GM18505 (cell line): ENCODE data around the gene DNAH8.

ENCODE experiments used
- ATAC-seq: cut with Tn5 transposase; IDR thresholded peaks from one replicate; pipeline ENCODE4 v1.9.1; 2021; ENCODE audit not compliant: unreplicated experiment
- POLR2A ChIP-seq: IDR thresholded peaks from 4 replicates; pipeline ENCODE4 v1.6.1; 2011; ENCODE audit warnings: borderline replicate concordance; ENCODE audit not compliant: insufficient read depth, insufficient read length; ENCODE audit errors: extremely low read depth

Gene DNAH8

DNA sequence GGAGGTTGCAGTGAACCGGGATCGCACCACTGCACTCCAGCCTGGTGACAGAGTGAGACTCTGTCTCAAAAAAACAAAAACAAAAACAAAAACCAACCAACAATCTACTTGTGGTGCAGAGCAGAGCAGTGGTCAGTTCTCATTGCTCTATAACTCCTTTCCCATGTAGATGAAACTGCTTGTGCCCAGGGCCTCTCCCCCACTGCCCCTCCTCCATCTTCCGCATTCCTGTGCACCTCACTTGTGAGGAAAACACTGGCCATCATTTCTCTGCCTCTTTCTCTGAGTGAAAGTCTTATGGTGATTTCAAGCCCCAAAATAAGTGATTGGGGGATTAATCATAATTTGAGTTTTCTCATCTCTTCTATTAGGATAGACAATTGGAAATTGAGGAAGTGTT lies 269.6 kb downstream of the DNAH8 start:
- ATAC-seq, result no peak

DNA sequence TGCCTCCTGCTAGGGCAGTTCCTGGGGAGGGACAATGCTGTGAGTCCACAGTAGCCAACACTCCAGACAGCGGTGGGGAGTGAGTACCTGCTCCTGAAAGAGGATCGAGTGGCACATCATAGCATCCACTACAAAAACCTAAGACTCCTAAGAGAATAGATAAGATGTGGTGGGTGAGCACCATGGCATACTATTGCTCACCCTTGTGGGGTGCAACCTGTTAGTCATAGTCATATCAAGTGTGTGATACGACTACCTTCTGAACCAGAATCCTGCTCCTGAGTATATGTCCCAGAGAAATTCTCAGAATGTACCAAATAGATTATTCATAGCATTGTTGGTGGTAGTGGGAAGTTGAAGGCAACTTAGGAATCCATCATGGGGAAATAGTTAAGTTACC lies 270.7 kb downstream of the DNAH8 start:
- TF ChIP-seq POLR2A, result no peak
- ATAC-seq, result no peak

More for the DNA sequence above, 269.6 kb downstream of the DNAH8 start:
- no peak for TF ChIP-seq POLR2A

DNA sequence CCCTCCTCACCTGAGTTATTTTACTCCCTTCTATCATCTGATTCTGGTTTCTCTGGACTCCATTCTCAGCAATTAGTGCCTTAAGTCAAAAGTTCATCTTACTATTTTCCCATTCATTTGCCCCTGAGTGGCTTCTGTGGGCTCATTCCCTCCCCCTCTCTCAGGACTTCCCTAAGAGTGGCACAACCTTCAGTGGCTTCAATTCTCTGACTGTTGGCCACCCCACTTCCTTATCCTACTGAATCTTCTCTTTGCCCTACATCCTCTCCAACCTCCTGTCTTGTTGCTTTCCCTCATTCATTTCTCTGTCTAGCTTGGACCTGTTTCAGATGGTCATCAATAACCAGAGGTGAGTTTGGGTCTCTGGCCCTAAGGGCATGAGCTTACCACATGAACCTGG lies 272.4 kb downstream of the DNAH8 start:
- no peak for ATAC-seq
- no peak for TF ChIP-seq POLR2A

DNA sequence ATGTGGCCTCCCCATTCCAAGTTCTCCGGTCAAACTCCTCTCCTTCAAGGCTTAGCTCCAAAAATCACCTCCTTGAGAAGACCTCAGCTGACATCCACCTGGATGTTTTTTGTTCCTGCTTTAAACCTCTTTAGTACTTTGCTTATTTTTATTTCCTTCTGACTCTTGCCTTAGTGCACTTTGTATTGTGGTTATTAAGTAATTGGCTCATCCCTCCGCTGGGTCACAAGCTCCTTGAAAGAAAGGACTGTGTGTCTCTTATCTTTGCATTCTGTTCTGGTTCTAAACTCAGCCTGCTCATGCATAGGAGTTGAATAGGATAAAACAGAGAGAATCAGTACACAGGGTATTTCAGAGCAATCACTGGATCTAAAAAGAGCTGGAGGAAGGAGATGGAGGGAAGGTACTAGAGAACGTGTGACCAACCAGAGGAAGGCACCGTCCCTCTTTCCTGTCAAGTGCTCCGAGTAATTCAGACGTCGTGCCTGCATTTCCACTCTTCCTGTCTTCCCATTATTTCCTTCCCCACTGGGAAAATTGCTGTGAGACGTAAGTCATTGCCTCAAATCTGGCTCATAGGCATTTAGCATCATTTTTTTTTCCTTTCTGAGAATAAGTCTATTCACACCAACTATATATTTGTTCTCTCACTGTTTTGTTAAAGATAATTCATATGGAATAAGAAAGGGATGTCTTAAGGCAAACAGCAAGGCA lies 273.8 kb downstream of the DNAH8 start:
- no peak for TF ChIP-seq POLR2A
- no peak for ATAC-seq

DNA sequence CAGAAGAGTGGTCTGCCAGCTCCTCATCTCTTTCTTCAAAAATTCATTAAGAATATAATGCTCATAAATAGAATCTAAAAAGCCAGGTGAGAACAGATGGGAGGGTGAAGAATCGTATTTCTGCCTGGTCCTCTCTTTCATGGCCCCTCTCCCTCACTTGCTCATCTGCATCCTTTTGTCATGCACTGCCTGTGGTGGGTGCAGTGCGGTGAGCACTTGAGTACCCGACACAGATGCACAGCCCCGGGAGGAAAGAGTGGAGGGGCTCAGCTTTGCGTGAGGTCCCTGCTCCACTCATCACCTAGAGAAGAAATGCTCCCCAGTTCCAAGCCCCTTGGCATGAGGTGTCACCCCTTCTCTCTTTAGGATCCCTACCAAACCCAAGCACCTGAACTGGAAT lies 275.4 kb downstream of the DNAH8 start:
- TF ChIP-seq POLR2A, result no peak
- no peak for ATAC-seq

- no peak for TF ChIP-seq POLR2A
- ATAC-seq, result no peak
Observed at GRCh38 chr6:38996676-38997075, 281.6 kb downstream of the DNAH8 start.

GRCh38 chr6:38997128-38997761 lies 282.1 kb downstream of the DNAH8 start:
- no peak for TF ChIP-seq POLR2A
- ATAC-seq, result no peak

GRCh38 chr6:39003072-39003471 lies 288.0 kb downstream of the DNAH8 start:
- no peak for ATAC-seq
- TF ChIP-seq POLR2A, result no peak

DNA sequence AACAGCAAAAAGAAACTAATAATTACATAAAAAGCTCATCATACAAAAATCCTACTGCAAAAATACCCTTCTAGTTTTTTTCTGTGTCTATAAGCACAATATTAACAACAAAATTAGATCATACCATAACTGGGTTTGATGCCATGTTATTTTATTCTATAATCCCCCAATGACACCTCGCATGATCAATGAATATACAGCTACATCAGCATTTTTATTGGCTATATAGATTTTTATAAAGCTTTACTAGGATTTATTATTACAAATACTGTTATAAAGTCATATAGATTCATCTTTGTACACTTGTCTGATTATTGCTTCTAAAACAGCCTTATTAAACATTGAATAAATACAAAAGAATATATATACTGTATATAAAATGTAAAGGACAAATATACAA lies 288.4 kb downstream of the DNAH8 start:
- ATAC-seq, result no peak
- no peak for TF ChIP-seq POLR2A

DNA sequence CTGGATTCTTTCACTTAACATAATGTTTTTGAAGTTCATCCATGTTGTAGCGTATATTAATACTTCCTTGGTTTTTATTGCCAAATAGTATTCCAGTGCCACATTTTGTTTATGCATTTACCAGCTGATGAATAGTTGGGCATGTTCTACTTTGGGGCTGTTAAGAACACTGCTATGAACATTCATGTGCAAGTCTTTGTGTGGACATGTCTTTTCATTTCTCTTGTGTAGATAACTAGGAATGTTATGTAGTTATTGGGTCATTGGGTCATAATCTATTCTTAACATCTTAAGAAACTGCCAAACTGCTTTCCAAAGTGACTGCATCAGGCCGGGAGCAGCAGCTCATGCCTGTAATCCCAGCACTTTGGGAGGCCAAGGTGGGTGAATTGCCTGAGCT lies 289.7 kb downstream of the DNAH8 start:
- ATAC-seq, result no peak
- no peak for TF ChIP-seq POLR2A

DNA sequence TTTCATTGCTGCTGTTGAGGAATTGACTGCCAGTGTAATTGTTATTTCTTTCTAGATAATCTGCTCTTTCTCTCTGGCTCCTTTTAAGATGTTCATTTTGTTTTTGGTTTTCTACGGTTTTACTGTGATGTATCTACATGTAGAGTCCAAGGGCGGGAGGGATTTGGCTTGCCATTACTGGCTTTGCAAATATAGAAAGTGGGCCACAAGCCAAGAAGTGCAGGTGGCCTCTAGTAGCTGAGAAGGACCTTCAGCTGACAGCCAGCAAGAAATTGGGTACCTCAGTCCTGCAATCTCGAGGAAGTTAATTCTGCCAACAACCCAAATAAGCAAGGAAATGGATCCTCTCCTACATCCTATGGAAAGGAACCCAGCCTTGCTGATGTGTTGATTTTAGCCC lies 290.7 kb downstream of the DNAH8 start:
- ATAC-seq, result no peak
- TF ChIP-seq POLR2A, result no peak

DNA sequence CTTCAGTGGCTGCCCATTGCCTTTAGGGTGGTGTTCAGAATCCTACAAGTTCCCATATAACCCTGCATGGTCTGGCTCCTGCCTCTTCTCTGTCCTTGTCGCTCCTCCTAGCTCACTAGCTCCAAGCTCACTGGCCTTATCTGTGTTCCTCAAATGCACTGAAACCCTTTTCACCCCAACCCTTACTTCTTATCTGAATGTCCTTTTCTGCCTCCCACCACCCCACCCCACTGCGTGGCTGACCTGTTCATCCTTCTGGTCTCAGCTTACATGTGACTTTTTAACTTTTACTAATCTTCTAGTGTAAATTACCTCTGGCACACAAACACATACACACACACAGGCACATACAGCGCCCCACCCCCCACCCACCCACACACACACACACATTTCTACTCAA lies 292.5 kb downstream of the DNAH8 start:
- ATAC-seq, result no peak

GRCh38 chr6:39008737-39009136 lies 293.6 kb downstream of the DNAH8 start:
- TF ChIP-seq POLR2A, result no peak
- ATAC-seq, result no peak

More for the DNA sequence above, 292.5 kb downstream of the DNAH8 start:
- no peak for TF ChIP-seq POLR2A

DNA sequence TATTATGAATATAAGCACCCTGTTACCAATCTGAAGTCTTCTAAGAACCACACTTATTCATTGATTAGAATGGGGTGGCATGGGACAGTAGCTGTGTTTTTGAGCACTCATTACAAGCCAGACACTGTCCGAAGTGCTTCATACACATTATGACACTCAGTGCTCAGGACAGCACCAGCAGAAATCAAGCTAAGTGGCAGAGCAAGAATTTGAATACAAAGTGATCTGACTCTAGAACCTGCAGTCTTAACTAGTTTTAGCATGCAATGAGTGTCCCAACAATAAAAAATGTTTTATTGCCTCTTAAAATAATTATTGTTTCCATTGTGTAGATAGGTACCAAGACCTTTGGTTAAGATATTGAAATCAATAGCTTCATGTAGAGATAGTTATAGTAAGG lies 294.4 kb downstream of the DNAH8 start:
- TF ChIP-seq POLR2A, result no peak
- no peak for ATAC-seq

DNA sequence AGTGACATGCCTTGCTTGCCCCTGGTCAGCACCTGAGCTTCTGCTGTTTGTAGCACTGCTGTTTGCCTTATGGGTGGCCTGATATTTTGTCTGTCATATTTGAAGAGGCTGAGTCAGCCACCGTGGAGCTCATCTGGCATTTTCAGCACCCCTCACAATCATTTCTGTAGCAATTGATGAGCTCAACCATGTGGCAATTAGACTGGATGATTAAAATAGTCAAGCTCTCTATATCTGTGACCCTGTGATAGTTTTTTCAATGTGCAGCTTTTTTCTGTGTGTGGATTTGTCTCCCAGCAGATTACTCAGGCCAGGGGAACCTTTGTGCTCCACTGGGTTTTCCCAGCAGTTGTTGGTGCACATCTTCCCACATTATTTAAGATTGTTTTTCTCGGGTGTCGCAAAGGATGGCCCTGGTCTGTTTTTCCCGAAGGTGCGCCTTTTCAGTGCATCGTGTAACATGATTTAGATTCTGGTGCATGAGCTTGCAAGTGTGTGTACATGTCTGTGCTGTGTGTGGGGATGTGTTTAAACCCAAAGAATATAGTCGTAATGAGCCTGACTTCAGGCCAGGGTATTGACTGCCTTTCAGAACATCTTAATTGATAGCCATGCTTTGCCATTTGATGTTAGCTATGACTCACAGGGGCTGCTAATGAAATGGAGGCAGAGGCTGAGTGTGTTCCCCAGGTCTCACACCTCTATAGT lies 301.9 kb downstream of the DNAH8 start:
- TF ChIP-seq POLR2A, result no peak
- ATAC-seq, result no peak

DNA sequence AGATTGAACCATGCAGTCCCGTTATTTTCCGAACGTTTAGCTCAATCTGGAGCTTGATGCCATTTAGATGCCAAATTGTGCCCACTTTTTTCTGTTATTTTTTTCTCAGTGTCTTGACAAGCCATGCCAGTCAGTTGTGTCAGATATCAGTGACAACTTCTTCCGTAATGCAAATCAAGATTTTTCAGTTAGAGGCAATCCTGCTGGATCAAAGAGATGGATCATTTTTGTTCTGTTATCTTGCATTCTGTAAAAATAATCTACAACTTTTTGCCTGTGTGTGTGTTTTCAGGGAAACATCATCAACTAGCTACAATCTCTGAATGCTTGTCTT lies 302.4 kb downstream of the DNAH8 start:
- no peak for TF ChIP-seq POLR2A
- ATAC-seq, result no peak
